ENCODE measurements around the gene FADS3.

- TF ChIP-seq CTCF (IDR thresholded peaks at IDR 0.05) (no peak), POLR2A (IDR thresholded peaks at IDR 0.05) (no peak)
Observed at GRCh38 chr11:61870541-61871031, 20.8 kb downstream of the FADS3 start.

Measured in testis (tissue), 2 donors.